Adrenal gland (tissue), 12 donors: ENCODE results near the gene WNT10A. TPM values are rescaled to one million over a fixed set of nuclear protein-coding genes. Genes with fewer than 3 reads are reported as not detected.

Source experiments
- DNase-seq, 7 donors: peaks; one replicate each; pipeline ENCODE4 v3.0.0-alpha.2; 2019 to 2020
- H3K27ac ChIP-seq, 5 donors: fragments of 200-600 bp; sonication (generic) in 4 of 5; 1 replicate in 3 of 5; 2 replicates in 2 of 5; pipeline versions ENCODE4 v1.5.1 to v1.8.0; 2016 to 2020; ENCODE audit warnings: mild to moderate bottlenecking in 1 of 5
- H3K27me3 ChIP-seq: fragments of 200-600 bp; 2 replicates; pipeline ENCODE4 v1.8.0; 2021
- H3K36me3 ChIP-seq, 2 donors: fragments of 200-600 bp; replicated peaks in 1 of 2; 1 replicate in 1 of 2; 2 replicates in 1 of 2; pipeline versions ENCODE4 v1.5.1 to v1.8.0; 2018 to 2022
- H3K4me1 ChIP-seq, 2 donors: fragments of 200-600 bp; replicated peaks in 1 of 2; 1 replicate in 1 of 2; 2 replicates in 1 of 2; pipeline versions ENCODE4 v1.5.1 to v1.8.0; 2018 to 2021
- H3K4me3 ChIP-seq, 4 donors: fragments of 200-600 bp; sonication (generic) in 3 of 4; one replicate each; pipeline ENCODE4 v1.5.1; 2016 to 2018
- H3K9me3 ChIP-seq, 3 donors: fragments of 200-600 bp; sonication (generic) in 1 of 3; replicated peaks in 1 of 3; 1 replicate in 2 of 3; 2 replicates in 1 of 3; pipeline versions ENCODE4 v1.5.1 to v1.8.0; 2016 to 2021
- CTCF ChIP-seq, 6 experiments: fragments of 450-650 bp in 4 of 6; fragments of 200-600 bp in 2 of 6; sonication (generic) in 1 of 6; IDR thresholded peaks; 1 replicate in 5 of 6; 2 replicates in 1 of 6; pipeline versions ENCODE4 v1.5.1 to v1.8.0; 2016 to 2021; ENCODE audit warnings: antibody characterized with exemption in 6 of 6, mild to moderate bottlenecking in 2 of 6, moderate library complexity in 1 of 6
- POLR2A ChIP-seq, 2 donors: fragments of 450-650 bp; IDR thresholded peaks; one replicate each; pipeline ENCODE4 v1.6.1; 2017; ENCODE audit warnings: antibody characterized with exemption in 2 of 2, mild to moderate bottlenecking in 2 of 2, moderate library complexity in 1 of 2
- WGBS, 4 donors: extraction: QIAGEN DNeasy Blood & Tissue Kit in 2 of 4; methylation state at CpG; one replicate each; pipeline versions ENCODE4 v1.1.5 to v1.1.7; 2013 to 2017; 5-methylcytosine and 5-hydroxymethylcytosine counted together
- intact Hi-C, 2 donors: fragments of 100-400 bp; cut with DNase I; formaldehyde crosslinking; loops; one replicate each; pipeline versions ENCODE4 v1.14.1 to v1.15.0; 2022 to 2023
- polyA plus RNA-seq, 3 donors: library from polyadenylated mRNA; stranded (reverse); fragments of 200-250 nt in 2 of 3; fragments of 350-450 nt in 1 of 3; fragmentation: Illumina TruSeq in 1 of 3; extraction: RNeasy Lipid Tissue Mini Kit (QIAGEN cat#74804) in 1 of 3; gene quantifications; one replicate each; pipeline ENCODE4 v1.2.3, GENCODE V29; 2013 to 2014
- total RNA-seq, 9 donors: library from RNA; depleted of rRNA in 4 of 9; stranded (reverse); fragments of >200 nt in 4 of 9; fragments of 120-200 nt in 1 of 9; fragmentation: NEBNext Ultra II Directional in 1 of 9; extraction: Animal tissue kit (Norgen Biotek cat#: 25700) in 1 of 9; gene quantifications; one replicate each; pipeline versions ENCODE4 v1.1.0 to v1.2.4, GENCODE V29; 2013 to 2023
- donor health status: healthy with polysubstance abuse.
- donor health status: Bipolar disorder and iron deficiency.
- donor health status: DM: yes; HTN: yes; CAD: no.
- donor health status: DM: no; HTN: no; CAD: no.
- donor health status: DM: no; HTN: no; CAD: no.
- donor health status: DM: yes; HTN: yes; CAD: no.

The WNT10A gene
- total and polyA plus RNA-seq, 12 donors, result 0.07 to 0.43 (median 0.19) TPM; not detected in 8

- Histone ChIP-seq H3K27me3 (peaks cover 49% of the 10 kb centered on the region), H3K4me1 (peaks cover 0 to 12% of the 10 kb centered on the region in 2 donors), H3K36me3 (no peaks in the 10 kb centered on the region), H3K4me3 (no peak overlapping the region), H3K9me3 (no peaks in the 10 kb centered on the region), H3K27ac (no peak overlapping the region)
- intact Hi-C loops, result no loop called here
- TF ChIP-seq POLR2A (IDR thresholded peaks at IDR 0.05), result no peak
- no peak for TF ChIP-seq CTCF (IDR thresholded peaks at IDR 0.05)
- 31 to 50% (median 40%) methylated on average over 1 of the region's 1 CpG for WGBS, 4 donors
- DNase-seq, result no peak
These were observed 22.6 kb upstream of the WNT10A start for GRCh38 chr2:218858138-218858445.

- Histone ChIP-seq H3K9me3 (no peaks in the 10 kb centered on the region), H3K4me1 (peaks cover 0 to 12% of the 10 kb centered on the region in 2 donors)
These were observed 21.7 kb upstream of the WNT10A start for GRCh38 chr2:218858671-218859555.

DNA sequence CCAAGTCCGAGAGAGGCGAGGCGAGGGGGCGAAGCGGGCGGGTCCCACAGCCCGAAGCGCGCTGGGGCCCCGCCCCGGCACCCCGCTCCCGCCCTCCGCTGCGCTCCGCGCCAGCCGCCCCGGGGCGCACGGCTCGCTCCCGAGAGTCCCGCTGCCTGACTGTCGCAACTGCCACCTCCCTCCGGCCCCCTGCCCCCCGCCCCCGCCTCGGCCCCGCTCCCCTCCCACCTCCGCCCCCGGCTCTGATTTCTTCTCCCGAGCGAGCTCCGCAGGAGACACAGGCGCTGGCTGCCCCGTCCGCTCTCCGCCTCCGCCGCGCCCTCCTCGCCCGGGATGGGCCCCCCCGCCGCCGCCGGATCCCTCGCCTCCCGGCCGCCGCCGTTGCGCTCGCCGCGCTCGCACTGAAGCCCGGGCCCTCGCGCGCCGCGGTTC, 21.1 kb upstream of the WNT10A start, which contains the start of gene WNT6:
Gene WNT6 (plus strand): TSS at position 250 of the 432 bp plus-strand sequence. CDS start 233 bp downstream, outside the sequence.
- Histone ChIP-seq H3K36me3 (no peaks in the 10 kb centered on the region), H3K4me3 (peak within 1 kb of the TSS in 1 of 4 donors; percentile 52), H3K27ac (no peak within 1 kb of the TSS), H3K9me3 (no peaks in the 10 kb centered on the region), H3K27me3 (peaks cover 49% of the 10 kb centered on the region), H3K4me1 (peaks cover 0 to 12% of the 10 kb centered on the region in 2 donors)
- TF ChIP-seq POLR2A (IDR thresholded peaks at IDR 0.05) (no peak), CTCF (IDR thresholded peaks at IDR 0.05) (no peak)
- intact Hi-C loops, result no loop called here
- 0 to 1% (median 1%) methylated on average over 6 to 64 of the region's 64 CpGs; no CpG with 5 or more reads in 1 of the 4 donors for WGBS, 4 donors
- DNase-seq, result peak in 2 of 7 donors; percentile 12 to 15

More at GRCh38 chr2:218858671-218859555, 21.7 kb upstream of the WNT10A start:
- Histone ChIP-seq H3K27ac (no peak overlapping the region), H3K4me3 (peak overlapping the region in 1 of 4 donors; percentile 52), H3K27me3 (peaks cover 45% of the 10 kb centered on the region), H3K36me3 (no peaks in the 10 kb centered on the region)
- DNase-seq, result no peak
- 5 to 10% (median 7%) methylated on average over 29 to 51 of the region's 51 CpGs for WGBS, 4 donors
- no peak for TF ChIP-seq CTCF (IDR thresholded peaks at IDR 0.05)
- intact Hi-C loops, result no loop called here

DNA sequence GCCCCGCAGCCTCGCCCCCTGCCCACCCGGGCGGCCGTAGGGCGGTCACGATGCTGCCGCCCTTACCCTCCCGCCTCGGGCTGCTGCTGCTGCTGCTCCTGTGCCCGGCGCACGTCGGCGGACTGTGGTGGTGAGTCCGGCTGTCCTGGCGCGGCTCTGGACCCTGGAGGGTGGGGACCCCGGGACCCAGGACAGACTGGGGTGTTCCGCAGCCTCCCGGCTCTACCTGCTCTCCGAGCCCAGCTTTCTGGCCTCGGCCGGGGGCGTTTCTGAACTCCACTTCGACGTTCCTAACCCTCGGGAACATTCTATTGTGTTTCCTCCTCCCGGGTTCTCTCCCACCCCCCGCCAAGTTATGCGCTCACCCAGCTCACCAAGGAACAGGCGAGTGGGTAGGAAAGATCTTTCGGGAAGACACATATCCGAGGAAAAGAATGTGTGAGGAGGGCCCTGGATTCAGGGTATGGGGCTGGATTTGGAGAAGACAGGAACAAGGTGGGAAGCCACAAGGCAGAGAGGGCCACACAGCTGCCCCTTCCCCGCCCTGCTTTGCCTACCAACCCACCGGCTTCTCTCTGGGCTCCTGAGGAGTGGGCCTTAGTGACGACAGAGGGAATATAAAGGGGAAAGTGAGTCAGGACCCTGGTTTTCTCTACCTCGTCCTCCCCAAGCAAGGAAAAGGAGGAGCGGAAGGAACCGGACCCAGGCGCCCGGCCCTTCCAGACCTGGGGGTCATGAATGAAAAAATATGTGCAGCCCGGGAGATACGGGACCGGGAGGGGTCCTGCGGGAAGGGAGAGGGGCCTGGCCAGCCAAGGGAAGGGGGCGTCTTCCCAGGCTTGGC, 20.4 kb upstream of the WNT10A start:
- Histone ChIP-seq H3K4me1 (peaks cover 0 to 12% of the 10 kb centered on the region in 2 donors), H3K4me3 (peak overlapping the region in 1 of 4 donors; percentile 52), H3K27me3 (peaks cover 49% of the 10 kb centered on the region), H3K36me3 (no peaks in the 10 kb centered on the region), H3K27ac (no peak overlapping the region), H3K9me3 (no peaks in the 10 kb centered on the region)
- WGBS, 4 donors, result 4 to 7% (median 6%) methylated on average over 18 to 47 of the region's 47 CpGs
- intact Hi-C loops, result no loop called here
- peak in 1 of 7 donors; percentile 6 for DNase-seq
- no peak for TF ChIP-seq POLR2A (IDR thresholded peaks at IDR 0.05)
- TF ChIP-seq CTCF (IDR thresholded peaks at IDR 0.05), result no peak
